Measurements from ENCODE around the gene ADGRG1. TPM values are rescaled to one million over a fixed set of nuclear protein-coding genes. Genes with fewer than 3 reads are reported as not detected.

ADGRG1 gene
- total and polyA plus RNA-seq, 2 donors (not counting 1 experiment from before 2014, with no cell fraction given), result 1.6 to 1.8 TPM

- Histone ChIP-seq H3K79me2 (ENCODE audit: control insufficient read depth, insufficient read depth, low read length) (no peaks in the 10 kb centered on the region), H3K9ac (ENCODE audit: insufficient read depth, low read length) (no peak overlapping the region), H2AFZ (ENCODE audit: low read length) (no peak overlapping the region), H3K27ac (ENCODE audit: insufficient read depth, low read length) (no peak overlapping the region), H3K4me2 (ENCODE audit: extremely low read depth, insufficient read depth, low read length) (no peak overlapping the region), H3K4me1 (ENCODE audit: control insufficient read depth, extremely low read depth, insufficient read depth, low read length) (peaks cover 8% of the 10 kb centered on the region), H3K36me3 (ENCODE audit: control insufficient read depth, insufficient read depth, low read length) (no peaks in the 10 kb centered on the region), H3K27me3 (ENCODE audit: control insufficient read depth, insufficient read depth, low read length) (no peaks in the 10 kb centered on the region), H3K9me3 (ENCODE audit: control insufficient read depth, insufficient read depth, low read depth, low read length) (no peaks in the 10 kb centered on the region), H4K20me1 (ENCODE audit: control insufficient read depth, extremely low read depth, insufficient read depth, low read length) (no peaks in the 10 kb centered on the region), H3K4me3 (replicated peaks in 1 of 4; ENCODE audit: control extremely low read depth in 1 of 4, insufficient read depth in 1 of 4, low read depth in 3 of 4, low read length in 4 of 4) (no peak overlapping the region)
- DNase-seq (ENCODE audit: low read depth in 2 of 2), result no peak
- TF ChIP-seq CTCF (conservative IDR thresholded peaks at IDR 0.05 in 1 of 2, IDR thresholded peaks at IDR 0.05 in 1 of 2; ENCODE audit: low read depth in 1 of 2, low read length in 2 of 2) (no peak), EZH2 (IDR thresholded peaks at IDR 0.05; ENCODE audit: low read length, missing control alignments) (no peak)
Observed at GRCh38 chr16:57588831-57589230, 39.6 kb upstream of the ADGRG1 start.

DNA sequence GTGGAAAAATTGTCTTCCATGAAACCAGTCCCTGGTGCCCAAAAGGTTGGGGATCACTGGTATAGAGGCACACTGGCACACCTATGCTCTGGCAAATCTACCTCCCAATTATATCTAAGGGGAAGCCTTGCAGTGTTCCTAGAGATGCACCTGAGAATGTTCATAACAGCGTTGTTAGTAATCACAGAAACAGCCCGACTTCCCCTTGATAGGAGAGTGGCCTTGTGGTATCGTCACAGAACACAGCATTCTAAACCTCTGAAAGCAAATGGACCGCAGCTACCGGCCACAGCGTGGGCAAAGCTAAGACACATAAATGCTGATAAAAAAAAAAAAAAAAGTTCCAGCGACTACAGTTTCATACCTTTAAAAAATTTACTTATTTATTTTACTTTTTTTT is 39.1 kb upstream of the ADGRG1 start:
- H3K36me3 ChIP-seq (ENCODE audit: control insufficient read depth, insufficient read depth, low read length), result no peaks in the 10 kb centered on the region
- no peaks in the 10 kb centered on the region for H3K27me3 ChIP-seq (ENCODE audit: control insufficient read depth, insufficient read depth, low read length)
- H3K4me1 ChIP-seq (ENCODE audit: control insufficient read depth, extremely low read depth, insufficient read depth, low read length), result peaks cover 8% of the 10 kb centered on the region
- no peak overlapping the region for H3K4me2 ChIP-seq (ENCODE audit: extremely low read depth, insufficient read depth, low read length)
- DNase-seq (ENCODE audit: low read depth in 2 of 2), result no peak
- TF ChIP-seq CTCF (conservative IDR thresholded peaks at IDR 0.05 in 1 of 2, IDR thresholded peaks at IDR 0.05 in 1 of 2; ENCODE audit: low read depth in 1 of 2, low read length in 2 of 2) (no peak), EZH2 (IDR thresholded peaks at IDR 0.05; ENCODE audit: low read length, missing control alignments) (no peak)
- no peaks in the 10 kb centered on the region for H4K20me1 ChIP-seq (ENCODE audit: control insufficient read depth, extremely low read depth, insufficient read depth, low read length)
- H2AFZ ChIP-seq (ENCODE audit: low read length), result no peak overlapping the region
- no peaks in the 10 kb centered on the region for H3K79me2 ChIP-seq (ENCODE audit: control insufficient read depth, insufficient read depth, low read length)
- no peak overlapping the region for H3K27ac ChIP-seq (ENCODE audit: insufficient read depth, low read length)
- no peaks in the 10 kb centered on the region for H3K9me3 ChIP-seq (ENCODE audit: control insufficient read depth, insufficient read depth, low read depth, low read length)
- no peak overlapping the region for H3K9ac ChIP-seq (ENCODE audit: insufficient read depth, low read length)
- no peak overlapping the region for H3K4me3 ChIP-seq (replicated peaks in 1 of 4; ENCODE audit: control extremely low read depth in 1 of 4, insufficient read depth in 1 of 4, low read depth in 3 of 4, low read length in 4 of 4)

DNA sequence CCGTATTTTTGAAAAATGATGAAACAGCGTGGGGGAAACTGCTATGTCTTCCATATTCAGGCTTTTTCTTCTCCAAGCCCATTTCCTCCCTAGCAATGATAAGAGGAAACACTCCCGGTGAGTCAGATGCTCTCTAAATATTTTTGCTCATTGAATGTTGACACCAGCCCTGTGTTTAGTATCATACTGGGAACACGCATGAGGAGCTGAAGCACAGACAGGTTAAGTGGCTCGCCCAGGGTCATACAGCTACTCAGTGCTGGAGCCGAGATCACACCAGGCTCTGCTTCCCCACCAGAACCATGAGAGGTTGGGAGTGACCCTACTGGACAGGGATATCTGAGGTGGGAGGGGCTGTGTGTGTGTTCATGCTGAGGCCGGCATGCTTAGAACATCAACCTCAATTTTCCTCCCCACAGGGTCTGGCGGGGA is 37.8 kb upstream of the ADGRG1 start:
- H4K20me1 ChIP-seq (ENCODE audit: control insufficient read depth, extremely low read depth, insufficient read depth, low read length), result no peaks in the 10 kb centered on the region
- H3K36me3 ChIP-seq (ENCODE audit: control insufficient read depth, insufficient read depth, low read length), result no peaks in the 10 kb centered on the region
- no peak overlapping the region for H3K4me3 ChIP-seq (replicated peaks in 1 of 4; ENCODE audit: control extremely low read depth in 1 of 4, insufficient read depth in 1 of 4, low read depth in 3 of 4, low read length in 4 of 4)
- TF ChIP-seq EZH2 (IDR thresholded peaks at IDR 0.05; ENCODE audit: low read length, missing control alignments), result no peak
- TF ChIP-seq CTCF (conservative IDR thresholded peaks at IDR 0.05 in 1 of 2, IDR thresholded peaks at IDR 0.05 in 1 of 2; ENCODE audit: low read depth in 1 of 2, low read length in 2 of 2), result no peak
- H3K27me3 ChIP-seq (ENCODE audit: control insufficient read depth, insufficient read depth, low read length), result no peaks in the 10 kb centered on the region
- H3K4me2 ChIP-seq (ENCODE audit: extremely low read depth, insufficient read depth, low read length), result peak overlapping the region; percentile 30
- H3K27ac ChIP-seq (ENCODE audit: insufficient read depth, low read length), result peak overlapping the region; percentile 54
- no peak overlapping the region for H3K9ac ChIP-seq (ENCODE audit: insufficient read depth, low read length)
- peaks cover 8% of the 10 kb centered on the region for H3K4me1 ChIP-seq (ENCODE audit: control insufficient read depth, extremely low read depth, insufficient read depth, low read length)
- no peaks in the 10 kb centered on the region for H3K9me3 ChIP-seq (ENCODE audit: control insufficient read depth, insufficient read depth, low read depth, low read length)
- H2AFZ ChIP-seq (ENCODE audit: low read length), result peak overlapping the region; percentile 39
- no peaks in the 10 kb centered on the region for H3K79me2 ChIP-seq (ENCODE audit: control insufficient read depth, insufficient read depth, low read length)
- peak; percentile 46 to 77 for DNase-seq (ENCODE audit: low read depth in 2 of 2)
